GM19193 (cell line): Measurements from ENCODE around the gene TFCP2.

ENCODE experiments used
- POLR2A ChIP-seq: IDR thresholded peaks from 4 replicates; pipeline ENCODE4 v1.6.1; 2011; ENCODE audit not compliant: insufficient read depth, insufficient read length; ENCODE audit errors: extremely low read depth

Gene TFCP2

DNA sequence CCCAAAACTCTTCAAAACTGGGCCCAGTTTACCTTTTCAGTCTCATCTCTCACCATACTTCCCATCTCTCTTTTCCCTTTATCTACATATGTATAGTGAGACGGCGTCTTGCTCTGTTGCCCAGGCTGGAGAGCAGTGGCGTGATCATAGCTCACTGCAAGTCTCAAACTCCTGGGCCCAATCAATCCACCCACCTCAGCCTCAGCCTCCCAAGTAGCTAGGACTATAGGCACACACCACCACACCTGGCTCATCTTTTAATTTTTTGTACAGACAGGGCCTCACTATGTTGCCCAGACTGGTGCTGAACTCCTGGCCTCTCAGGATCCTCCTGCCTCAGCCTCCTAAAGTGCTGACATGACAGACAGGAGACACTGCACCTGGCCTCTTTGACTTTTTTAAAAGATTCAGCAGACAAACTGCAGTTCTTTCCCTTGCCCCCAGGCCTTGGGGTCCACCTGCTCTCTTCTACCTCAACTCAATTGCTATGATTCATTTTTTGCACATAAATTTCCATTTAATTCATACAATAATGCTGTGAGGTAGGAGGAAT lies 33.6 kb downstream of the TFCP2 start:
- no peak for TF ChIP-seq POLR2A

DNA sequence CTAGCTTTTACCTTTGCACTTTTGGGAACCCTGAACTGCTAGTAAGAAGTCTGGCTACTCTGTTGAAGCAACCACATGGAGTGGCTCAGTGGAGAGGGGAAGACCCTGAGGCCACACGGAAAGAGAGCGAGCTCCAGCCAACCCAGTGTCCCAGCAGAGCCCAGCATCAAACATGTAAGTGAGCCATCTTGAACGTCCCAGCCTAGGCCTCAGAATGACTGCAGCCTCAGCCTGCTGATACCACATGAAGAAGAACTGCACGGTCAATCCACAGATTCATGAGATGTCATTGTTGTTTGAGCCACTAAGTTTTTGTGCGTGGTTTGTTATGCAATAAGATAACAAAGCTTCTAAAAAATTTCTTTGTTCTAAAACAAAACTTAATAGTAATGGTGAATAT lies 40.2 kb downstream of the TFCP2 start:
- no peak for TF ChIP-seq POLR2A

DNA sequence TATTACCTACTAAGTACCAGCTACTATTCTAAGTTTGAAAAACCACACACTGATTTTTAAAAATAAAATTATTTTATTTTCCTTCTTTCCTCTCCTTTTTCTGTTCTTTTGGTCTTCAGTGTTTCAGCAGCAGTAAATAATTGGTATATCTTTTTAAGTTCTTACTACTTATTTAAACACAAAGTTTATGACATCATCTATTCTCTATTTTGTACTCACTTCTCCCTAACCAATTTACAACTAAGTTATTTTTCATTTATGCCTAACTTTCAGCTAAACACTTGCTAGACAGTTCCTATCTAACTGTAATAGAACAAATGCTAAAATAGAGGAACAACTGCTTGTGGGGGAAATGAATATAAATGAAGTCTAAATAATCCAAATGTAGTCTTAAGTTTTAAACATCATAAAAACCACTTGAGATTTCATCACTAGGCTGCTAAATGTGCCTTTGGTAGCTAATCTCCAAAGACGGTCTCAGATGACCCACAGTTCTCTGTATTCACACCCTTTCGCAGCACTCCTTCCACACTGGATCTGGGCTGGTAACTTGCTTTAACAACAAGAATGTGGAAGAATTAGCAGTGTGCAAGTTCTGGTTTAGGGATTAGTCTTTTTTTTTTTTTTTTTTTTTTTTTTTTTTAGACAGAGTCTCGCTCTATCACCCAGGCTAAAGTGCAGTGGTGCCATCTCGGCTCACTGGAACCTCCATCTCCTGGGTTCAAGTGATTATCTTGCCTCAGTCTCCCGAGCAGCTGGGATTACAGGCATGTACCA lies 41.0 kb downstream of the TFCP2 start:
- TF ChIP-seq POLR2A, result no peak

GRCh38 chr12:51128919-51129318 lies 44.0 kb downstream of the TFCP2 start:
- TF ChIP-seq POLR2A, result no peak

DNA sequence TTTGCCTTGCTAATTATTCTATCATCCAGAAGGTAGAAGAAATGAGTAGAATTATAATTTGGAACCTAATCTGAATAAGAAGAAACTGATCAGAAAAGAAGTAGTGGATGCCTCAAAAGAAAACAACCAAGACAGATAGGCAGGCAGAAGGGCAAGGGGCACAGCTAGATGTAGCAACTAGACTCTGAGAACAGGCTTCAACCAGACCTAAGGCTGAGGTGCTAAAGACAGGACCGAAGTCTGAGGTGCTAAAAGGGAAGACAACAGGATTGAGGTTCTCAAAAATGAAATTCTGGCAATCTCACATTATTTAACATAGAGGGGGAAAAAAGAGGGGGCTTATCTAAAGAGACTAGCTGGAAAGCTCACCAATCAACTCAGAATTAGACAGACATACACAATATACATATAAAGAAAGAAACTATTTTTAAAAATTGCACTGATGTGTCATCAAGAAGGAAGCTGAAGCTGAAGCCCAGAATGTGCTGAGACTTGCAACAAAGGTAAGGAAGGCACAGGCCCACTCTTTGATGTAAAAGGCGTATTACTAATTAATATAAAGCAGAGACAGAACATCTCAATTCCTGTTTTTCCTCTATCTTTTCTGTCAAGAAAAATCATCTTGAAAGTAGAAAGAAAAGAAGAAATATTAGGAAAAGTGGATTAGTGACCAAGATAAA lies 45.7 kb downstream of the TFCP2 start:
- no peak for TF ChIP-seq POLR2A

- TF ChIP-seq POLR2A, result no peak
Observed at GRCh38 chr12:51126297-51126696, 46.6 kb downstream of the TFCP2 start.

DNA sequence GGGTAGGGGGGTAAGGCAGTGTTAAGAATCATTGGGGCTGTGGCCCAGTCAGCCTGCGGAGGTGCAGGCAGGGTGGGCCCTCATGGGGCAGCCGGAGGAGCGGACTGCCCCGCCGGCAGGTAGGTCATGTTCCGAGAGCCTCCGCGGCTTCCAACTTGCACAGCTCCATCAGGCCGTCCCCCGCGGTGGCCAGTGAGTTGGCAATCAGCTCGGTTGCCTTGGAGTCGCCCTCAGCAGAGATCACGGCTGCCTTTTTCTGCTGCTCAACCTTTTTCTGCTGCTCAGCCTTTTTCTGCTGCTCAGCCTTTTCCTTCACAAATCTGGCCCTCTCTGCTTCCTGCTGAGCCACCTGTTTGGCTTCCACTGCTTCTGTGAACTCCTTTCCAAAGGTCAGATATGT lies 48.4 kb downstream of the TFCP2 start:
- no peak for TF ChIP-seq POLR2A

- TF ChIP-seq POLR2A, result no peak
Observed at GRCh38 chr12:51122844-51123243, 50.1 kb downstream of the TFCP2 start.

DNA sequence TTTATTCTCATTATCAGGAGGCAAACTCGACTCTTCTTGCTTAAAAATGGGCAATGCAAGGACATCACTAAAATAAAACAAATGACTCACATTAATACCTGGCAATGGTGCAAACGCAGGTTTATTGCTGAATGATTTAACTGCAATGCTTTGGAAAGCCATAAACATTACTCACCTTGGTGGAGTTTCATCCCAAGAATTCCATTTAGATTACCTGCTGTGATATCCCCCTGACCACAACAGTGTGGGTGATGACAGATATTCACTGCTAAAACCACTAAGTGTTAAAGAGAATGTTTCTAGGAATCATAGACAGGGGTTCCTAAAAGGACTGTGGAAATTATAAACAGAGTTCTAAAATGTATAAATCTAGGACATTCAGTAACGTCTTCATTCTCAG lies 54.2 kb downstream of the TFCP2 start:
- no peak for TF ChIP-seq POLR2A

- TF ChIP-seq POLR2A, result no peak
Observed at GRCh38 chr12:51115533-51115932, 57.4 kb downstream of the TFCP2 start.

GRCh38 chr12:51108136-51108535 lies 64.8 kb downstream of the TFCP2 start:
- TF ChIP-seq POLR2A, result no peak

- TF ChIP-seq POLR2A, result no peak
Observed at GRCh38 chr12:51103977-51104376, 69.0 kb downstream of the TFCP2 start.

- TF ChIP-seq POLR2A, result no peak
Observed at GRCh38 chr12:51098611-51099010, 74.3 kb downstream of the TFCP2 start.

DNA sequence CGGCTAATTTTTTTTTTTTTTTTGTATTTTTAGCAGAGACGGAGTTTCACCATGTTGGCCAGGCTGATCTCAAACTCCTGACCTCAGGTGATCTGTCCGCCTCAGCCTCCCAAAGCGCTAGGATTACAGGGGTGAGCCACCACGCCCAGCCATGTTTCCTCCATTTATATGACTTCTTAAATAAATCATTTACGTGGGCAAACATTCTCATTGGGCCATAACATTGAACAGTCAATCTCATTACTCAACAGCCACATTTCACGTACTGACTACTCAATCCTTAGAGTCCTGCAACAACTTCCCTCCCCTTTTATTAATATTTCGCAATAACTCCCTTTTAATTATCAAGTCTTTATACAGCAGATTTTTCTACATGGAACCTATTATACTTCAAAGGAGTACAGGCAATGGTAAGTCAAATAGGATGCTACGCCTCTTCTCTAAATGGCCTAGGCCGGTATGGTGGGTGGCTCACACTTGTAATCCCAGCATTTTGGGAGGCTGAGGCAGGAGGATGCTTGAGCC lies 82.2 kb downstream of the TFCP2 start:
- no peak for TF ChIP-seq POLR2A

DNA sequence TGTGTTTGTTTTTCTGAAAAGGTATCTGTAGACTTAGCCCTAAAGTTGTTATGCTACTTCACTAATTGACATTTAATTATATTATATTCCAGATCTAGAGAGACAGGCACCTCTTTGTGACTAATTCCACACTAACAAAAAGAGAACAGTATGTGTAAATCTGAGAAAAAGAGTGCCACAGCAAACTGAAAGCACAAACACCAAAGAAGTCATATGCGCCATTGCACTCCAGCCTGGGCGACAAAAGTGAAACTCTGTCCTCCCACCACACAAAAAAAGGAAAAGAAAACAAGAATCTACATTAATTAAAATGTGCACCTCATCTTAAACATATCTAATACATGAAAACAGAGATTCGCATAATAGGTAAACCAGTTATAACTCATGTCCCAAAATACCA lies 85.1 kb downstream of the TFCP2 start:
- no peak for TF ChIP-seq POLR2A

DNA sequence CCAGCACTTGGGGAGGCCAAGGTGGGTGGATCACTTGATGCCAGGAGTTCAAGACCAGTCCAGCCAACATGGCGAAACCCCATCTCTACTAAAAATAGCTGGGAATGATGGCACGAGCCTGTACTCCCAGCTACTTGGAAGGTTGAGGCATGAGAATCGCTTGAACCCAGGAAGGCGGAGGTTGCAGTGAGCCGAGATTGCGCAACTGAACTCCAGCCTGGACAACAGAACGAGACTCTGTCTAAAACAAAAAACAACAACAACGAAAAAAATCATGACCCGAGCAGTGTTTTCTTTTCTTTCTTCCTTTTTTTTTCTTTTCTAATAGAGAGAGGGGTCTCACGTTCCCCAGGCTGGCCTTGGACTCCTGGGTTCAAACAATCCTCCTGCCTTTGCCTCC lies 86.0 kb downstream of the TFCP2 start:
- TF ChIP-seq POLR2A, result no peak
